Measurements from ENCODE around the gene ADCY1.

GRCh38 chr7:45702751-45703150, 128.6 kb downstream of the ADCY1 start:
- TF ChIP-seq ZNF274 (IDR thresholded peaks at IDR 0.05; ENCODE audit: low read depth, low read length) (no peak), YY1 (IDR thresholded peaks at IDR 0.05; ENCODE audit: insufficient read depth, insufficient read length) (no peak), SUZ12 (IDR thresholded peaks at IDR 0.05; ENCODE audit: extremely low read depth, insufficient read depth, insufficient read length) (no peak)

All from NT2/D1 (cell line).